ENCODE data around the gene TIMM22.

The TIMM22 gene

DNA sequence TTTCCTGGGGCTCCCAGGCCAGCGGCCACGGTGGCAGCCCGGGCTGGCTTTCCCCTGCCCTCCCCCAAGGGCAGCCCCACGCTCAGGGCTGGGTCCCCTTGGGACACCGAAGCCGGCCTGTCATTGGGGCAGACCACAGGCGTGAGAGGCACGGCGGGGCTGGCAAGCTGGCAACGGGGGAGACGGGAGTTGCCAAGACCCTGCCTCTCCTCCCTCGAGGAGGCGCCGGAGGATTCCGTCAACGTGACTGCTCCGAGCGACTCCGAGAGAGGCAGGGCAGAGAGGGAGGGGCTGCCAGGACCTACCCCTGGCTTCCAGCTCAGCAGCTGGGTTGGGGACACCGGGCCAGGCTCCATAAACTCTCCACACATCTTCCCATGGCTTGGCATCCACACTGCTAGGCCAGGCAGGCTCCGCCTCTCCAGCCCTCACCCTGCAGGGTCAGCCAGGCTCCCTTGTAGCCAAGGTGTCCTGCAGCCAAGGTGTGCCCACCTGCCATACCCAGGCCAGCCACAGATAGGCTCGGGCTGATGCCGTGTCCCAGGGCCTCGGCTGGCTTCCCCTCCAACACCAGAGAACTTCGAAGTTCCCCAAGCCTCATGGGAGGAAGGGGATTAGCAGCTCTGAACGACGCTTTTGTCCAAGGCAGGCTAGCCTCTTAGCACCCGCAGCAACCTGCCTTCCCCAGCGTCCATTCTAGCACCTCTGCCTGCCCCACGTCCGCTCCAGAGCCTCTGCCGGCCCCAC, 25.5 kb downstream of the TIMM22 start:
- H3K4me3 ChIP-seq (ENCODE audit: low read depth, low read length): no peak overlapping the region
- no peaks in the 10 kb centered on the region for H3K27me3 ChIP-seq (replicated peaks)
- H3K36me3 ChIP-seq (replicated peaks): no peaks in the 10 kb centered on the region
- in situ Hi-C loops (cut with HindIII; ENCODE audit: low pct_ligation_motif_present, low sequenced_read_pairs): no loop called here
- no peak for DNase-seq
- TF ChIP-seq, protein P1, sequence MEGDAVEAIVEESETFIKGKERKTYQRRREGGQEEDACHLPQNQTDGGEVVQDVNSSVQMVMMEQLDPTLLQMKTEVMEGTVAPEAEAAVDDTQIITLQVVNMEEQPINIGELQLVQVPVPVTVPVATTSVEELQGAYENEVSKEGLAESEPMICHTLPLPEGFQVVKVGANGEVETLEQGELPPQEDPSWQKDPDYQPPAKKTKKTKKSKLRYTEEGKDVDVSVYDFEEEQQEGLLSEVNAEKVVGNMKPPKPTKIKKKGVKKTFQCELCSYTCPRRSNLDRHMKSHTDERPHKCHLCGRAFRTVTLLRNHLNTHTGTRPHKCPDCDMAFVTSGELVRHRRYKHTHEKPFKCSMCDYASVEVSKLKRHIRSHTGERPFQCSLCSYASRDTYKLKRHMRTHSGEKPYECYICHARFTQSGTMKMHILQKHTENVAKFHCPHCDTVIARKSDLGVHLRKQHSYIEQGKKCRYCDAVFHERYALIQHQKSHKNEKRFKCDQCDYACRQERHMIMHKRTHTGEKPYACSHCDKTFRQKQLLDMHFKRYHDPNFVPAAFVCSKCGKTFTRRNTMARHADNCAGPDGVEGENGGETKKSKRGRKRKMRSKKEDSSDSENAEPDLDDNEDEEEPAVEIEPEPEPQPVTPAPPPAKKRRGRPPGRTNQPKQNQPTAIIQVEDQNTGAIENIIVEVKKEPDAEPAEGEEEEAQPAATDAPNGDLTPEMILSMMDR (IDR thresholded peaks at IDR 0.05; ENCODE audit: low read depth, low read length, missing control alignments): no peak
- H3K27ac ChIP-seq: no peak overlapping the region

DNA sequence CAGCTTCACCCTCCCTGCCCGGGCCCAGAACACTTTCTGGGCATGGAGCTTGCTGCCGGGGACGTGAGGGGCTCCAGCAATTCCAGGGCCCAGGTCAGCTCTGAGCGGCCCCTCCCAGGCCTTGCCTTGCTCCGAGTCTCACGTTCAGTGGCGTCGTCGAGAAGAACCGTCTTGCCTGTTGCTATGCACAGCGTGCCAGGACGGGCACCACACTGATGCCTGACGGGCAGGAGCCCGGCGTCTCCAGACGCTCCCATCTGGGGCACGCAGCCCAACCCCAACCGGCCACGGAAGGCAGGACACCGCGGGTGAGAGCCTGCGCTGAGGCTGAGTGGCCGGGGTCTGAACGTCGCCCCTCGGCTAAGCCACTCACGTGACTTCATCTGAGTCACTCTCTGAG, 27.1 kb downstream of the TIMM22 start:
- in situ Hi-C loops (cut with HindIII; ENCODE audit: low pct_ligation_motif_present, low sequenced_read_pairs): no loop called here
- no peak for DNase-seq
- Histone ChIP-seq H3K36me3 (replicated peaks) (no peaks in the 10 kb centered on the region), H3K27ac (no peak overlapping the region), H3K27me3 (replicated peaks) (no peaks in the 10 kb centered on the region), H3K4me3 (ENCODE audit: low read depth, low read length) (no peak overlapping the region)
- TF ChIP-seq, protein P1 (IDR thresholded peaks at IDR 0.05; ENCODE audit: low read depth, low read length, missing control alignments): no peak

DNA sequence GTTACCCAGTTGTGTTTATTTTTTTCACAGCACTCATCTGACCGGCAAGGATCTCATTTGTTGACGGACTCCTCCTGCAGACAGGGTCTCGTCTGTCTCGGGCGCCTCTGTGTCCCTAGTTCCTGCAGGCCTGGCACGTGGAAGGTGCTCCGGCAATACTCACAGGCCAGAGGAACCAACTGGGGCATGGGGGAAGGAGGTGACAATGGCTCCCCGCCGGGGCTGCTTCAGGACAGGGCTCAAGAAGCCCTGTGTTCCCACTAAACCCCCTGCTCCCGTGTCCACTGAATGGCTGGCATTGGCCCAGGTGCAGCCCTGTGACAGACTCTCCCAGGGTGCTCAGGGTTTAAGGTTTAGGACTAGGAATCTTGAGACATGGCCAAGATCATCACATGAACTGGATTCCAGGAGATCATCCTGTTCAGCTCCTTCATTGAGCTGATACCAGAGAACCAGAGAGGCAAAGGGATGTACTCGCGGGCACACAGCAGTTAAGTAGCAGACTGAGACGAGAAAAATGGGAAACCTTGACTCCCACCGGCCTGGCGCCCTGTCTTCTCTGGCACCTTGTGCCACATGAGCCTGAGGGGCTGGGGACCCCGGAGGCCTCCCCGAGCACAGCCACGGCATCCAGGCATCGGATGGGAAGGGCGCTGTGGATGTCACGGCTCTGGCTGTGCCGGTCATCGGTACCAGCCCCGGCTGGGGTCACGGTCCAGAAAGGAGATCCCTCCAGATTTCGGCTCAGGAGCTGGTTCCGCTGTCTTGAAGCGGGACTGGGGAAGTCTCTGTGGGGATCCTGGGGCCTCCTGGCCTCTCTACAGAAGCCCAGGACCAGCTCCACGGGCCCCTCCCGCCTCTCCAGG, 29.0 kb downstream of the TIMM22 start:
- H3K4me3 ChIP-seq (ENCODE audit: low read depth, low read length): no peak overlapping the region
- DNase-seq: no peak
- TF ChIP-seq, protein P1 (IDR thresholded peaks at IDR 0.05; ENCODE audit: low read depth, low read length, missing control alignments): no peak
- no peaks in the 10 kb centered on the region for H3K36me3 ChIP-seq (replicated peaks)
- H3K27ac ChIP-seq: no peak overlapping the region
- in situ Hi-C loops (cut with HindIII; ENCODE audit: low pct_ligation_motif_present, low sequenced_read_pairs): no loop called here
- no peaks in the 10 kb centered on the region for H3K27me3 ChIP-seq (replicated peaks)

DNA sequence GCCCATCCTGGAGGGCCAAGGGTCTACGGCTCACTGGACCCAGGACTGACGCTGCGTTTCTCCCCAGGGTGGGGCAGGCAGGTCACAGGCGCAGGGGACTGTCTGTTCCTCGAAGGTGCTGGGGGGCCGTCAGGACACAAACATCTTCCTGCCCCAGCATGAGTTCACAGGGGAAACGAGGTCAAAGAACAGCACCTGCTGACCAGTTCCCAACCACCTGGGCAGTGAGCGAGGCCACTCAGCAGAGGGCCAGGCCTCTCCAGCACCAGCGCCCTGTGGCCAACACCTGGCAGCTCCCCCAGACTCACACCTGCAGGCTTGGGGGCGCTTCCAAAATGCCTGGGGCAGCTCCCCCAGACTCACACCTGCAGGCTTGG, 29.7 kb downstream of the TIMM22 start:
- H3K27ac ChIP-seq: no peak overlapping the region
- TF ChIP-seq, protein P1 (IDR thresholded peaks at IDR 0.05; ENCODE audit: low read depth, low read length, missing control alignments): no peak
- DNase-seq: no peak
- no peaks in the 10 kb centered on the region for H3K27me3 ChIP-seq (replicated peaks)
- H3K4me3 ChIP-seq (ENCODE audit: low read depth, low read length): no peak overlapping the region
- H3K36me3 ChIP-seq (replicated peaks): no peaks in the 10 kb centered on the region
- in situ Hi-C loops (cut with HindIII; ENCODE audit: low pct_ligation_motif_present, low sequenced_read_pairs): no loop called here

DNA sequence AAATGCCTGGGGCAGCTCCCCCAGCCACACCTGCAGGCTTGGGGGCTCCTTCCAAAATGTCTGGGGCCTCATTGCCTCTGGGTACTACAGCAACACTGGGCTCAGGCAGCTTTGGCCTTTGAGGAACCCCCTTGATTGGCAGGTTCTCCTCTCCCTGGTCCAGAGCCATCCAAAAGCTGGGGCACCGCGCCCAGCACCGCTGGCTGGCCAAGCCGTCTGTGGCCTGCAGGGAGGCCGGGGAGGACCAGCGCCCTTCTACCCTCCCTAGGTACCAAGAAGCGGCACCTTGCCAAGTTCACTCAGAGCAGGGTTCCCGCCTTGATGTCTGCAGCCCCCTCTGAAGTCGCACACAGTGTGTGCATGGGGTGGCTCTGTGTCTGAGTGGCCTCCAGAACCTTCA, 30.1 kb downstream of the TIMM22 start:
- H3K27me3 ChIP-seq (replicated peaks): no peaks in the 10 kb centered on the region
- in situ Hi-C loops (cut with HindIII; ENCODE audit: low pct_ligation_motif_present, low sequenced_read_pairs): no loop called here
- no peaks in the 10 kb centered on the region for H3K36me3 ChIP-seq (replicated peaks)
- no peak overlapping the region for H3K27ac ChIP-seq
- no peak overlapping the region for H3K4me3 ChIP-seq (ENCODE audit: low read depth, low read length)
- TF ChIP-seq, protein P1 (IDR thresholded peaks at IDR 0.05; ENCODE audit: low read depth, low read length, missing control alignments): no peak
- no peak for DNase-seq

Measured in brain microvascular endothelial cell (primary cell).